CD14-positive monocyte (primary cell): Measurements from ENCODE around the gene FGGY. TPM values are rescaled to one million over a fixed set of nuclear protein-coding genes. Genes with fewer than 3 reads are reported as not detected.

Experiments used
- DNase-seq, 3 donors: peaks; one replicate each; pipeline ENCODE4 v3.0.0-alpha.2; 2011 to 2022
- H2AFZ ChIP-seq: 2 replicates; pipeline ENCODE4 v1.6.0; 2012; ENCODE audit warnings: mild to moderate bottlenecking, low read depth, low read length, inconsistent platforms; ENCODE audit not compliant: insufficient read depth, poor library complexity, severe bottlenecking
- H3K27ac ChIP-seq, 2 donors: 1 replicate in 1 of 2; 2 replicates in 1 of 2; pipeline ENCODE4 v1.5.1; 2012 to 2013; ENCODE audit warnings: low read length in 2 of 2, control low read depth in 1 of 2, inconsistent platforms in 1 of 2, low read depth in 1 of 2, mild to moderate bottlenecking in 1 of 2
- H3K27me3 ChIP-seq, 2 donors: one replicate each; pipeline versions ENCODE4 v1.6.0 to v1.6.1; 2011 to 2013; ENCODE audit warnings: low read length in 2 of 2; ENCODE audit not compliant: control insufficient read depth in 2 of 2, insufficient read depth in 2 of 2
- H3K36me3 ChIP-seq, 2 donors: replicated peaks in 1 of 2; 1 replicate in 1 of 2; 2 replicates in 1 of 2; pipeline versions ENCODE4 v1.5.1 to v1.6.1; 2012 to 2013; ENCODE audit warnings: low read length in 2 of 2, control low read depth in 1 of 2, inconsistent platforms in 1 of 2, mild to moderate bottlenecking in 1 of 2; ENCODE audit not compliant: insufficient read depth in 2 of 2, control insufficient read depth in 1 of 2
- H3K4me1 ChIP-seq, 2 donors: 1 replicate in 1 of 2; 2 replicates in 1 of 2; pipeline versions ENCODE4 v1.5.1 to v1.6.1; 2012 to 2013; ENCODE audit warnings: low read length in 2 of 2, control low read depth in 1 of 2, inconsistent platforms in 1 of 2, mild to moderate bottlenecking in 1 of 2, moderate library complexity in 1 of 2; ENCODE audit not compliant: insufficient read depth in 2 of 2, control insufficient read depth in 1 of 2
- H3K4me2 ChIP-seq: replicated peaks from 2 replicates; pipeline ENCODE3; 2012; ENCODE audit warnings: low read length, moderate library complexity, mild to moderate bottlenecking; ENCODE audit not compliant: poor library complexity, severe bottlenecking; ENCODE audit errors: extremely low read depth
- H3K4me3 ChIP-seq, 3 experiments: fragments of 200-600 bp in 1 of 3; sonication (generic) in 1 of 3; replicated peaks in 1 of 3; 1 replicate in 2 of 3; 2 replicates in 1 of 3; pipeline ENCODE4 v1.5.1; 2011 to 2013; ENCODE audit warnings: low read length in 3 of 3, mild to moderate bottlenecking in 3 of 3, control low read depth in 2 of 3, low read depth in 2 of 3, inconsistent platforms in 1 of 3, moderate library complexity in 1 of 3
- H3K79me2 ChIP-seq: 2 replicates; pipeline ENCODE4 v1.6.0; 2012; ENCODE audit warnings: mild to moderate bottlenecking, control low read depth, inconsistent platforms, low read length, moderate library complexity; ENCODE audit not compliant: insufficient read depth
- H3K9ac ChIP-seq: 2 replicates; pipeline ENCODE4 v1.6.0; 2017; ENCODE audit warnings: low read length, mild to moderate bottlenecking; ENCODE audit not compliant: insufficient read depth, poor library complexity, severe bottlenecking
- H3K9me3 ChIP-seq, 2 donors: replicated peaks in 1 of 2; 1 replicate in 1 of 2; 2 replicates in 1 of 2; pipeline versions ENCODE4 v1.5.1 to v1.6.1; 2012 to 2013; ENCODE audit warnings: low read length in 2 of 2, control low read depth in 1 of 2; ENCODE audit not compliant: control insufficient read depth in 1 of 2, insufficient read depth in 1 of 2
- H4K20me1 ChIP-seq: 2 replicates; pipeline ENCODE4 v1.6.0; 2012; ENCODE audit warnings: mild to moderate bottlenecking, low read length, control low read depth, moderate library complexity; ENCODE audit not compliant: insufficient read depth
- H3K27ac Mint-ChIP-seq, 7 donors: one replicate each; pipeline ENCODE4 v1.8.0; 2020; ENCODE audit warnings: mild to moderate bottlenecking in 7 of 7, mixed read lengths in 7 of 7, moderate library complexity in 6 of 7, inconsistent platforms in 2 of 7
- H3K27me3 Mint-ChIP-seq, 3 donors: one replicate each; pipeline ENCODE4 v1.8.0; 2021 to 2022; ENCODE audit warnings: low read depth in 3 of 3, mild to moderate bottlenecking in 3 of 3, mixed read lengths in 3 of 3, moderate library complexity in 3 of 3, inconsistent platforms in 1 of 3
- H3K36me3 Mint-ChIP-seq, 2 donors: one replicate each; pipeline ENCODE4 v1.8.0; 2020; ENCODE audit warnings: mixed read lengths in 2 of 2, inconsistent platforms in 1 of 2, mild to moderate bottlenecking in 1 of 2
- H3K4me1 Mint-ChIP-seq: one replicate; pipeline ENCODE4 v1.8.0; 2020; ENCODE audit warnings: mild to moderate bottlenecking, mixed read lengths
- H3K4me3 Mint-ChIP-seq, 2 donors: one replicate each; pipeline ENCODE4 v1.8.0; 2020; ENCODE audit warnings: mild to moderate bottlenecking in 2 of 2, mixed read lengths in 2 of 2, moderate library complexity in 1 of 2
- H3K9me3 Mint-ChIP-seq, 7 donors: one replicate each; pipeline ENCODE4 v1.8.0; 2020 to 2022; ENCODE audit warnings: mixed read lengths in 7 of 7, mild to moderate bottlenecking in 6 of 7, moderate library complexity in 6 of 7, inconsistent platforms in 2 of 7
- CTCF ChIP-seq: fragments of 200-600 bp; IDR thresholded peaks from one replicate; pipeline ENCODE4 v1.8.0; 2022; ENCODE audit warnings: antibody characterized with exemption, mild to moderate bottlenecking
- WGBS: methylation state at CpG from one replicate; pipeline ENCODE4 v1.1.5; 2013; ENCODE audit warnings: missing lambda C conversion rate; ENCODE audit not compliant: insufficient coverage; 5-methylcytosine and 5-hydroxymethylcytosine counted together
- intact Hi-C, 2 donors: fragments of 100-400 bp; cut with micrococcal nuclease; formaldehyde crosslinking; loops; one replicate each; pipeline versions ENCODE4 v1.15.0 to v1.15.1; 2023
- polyA plus RNA-seq, 3 donors: library from polyadenylated mRNA; depleted of rRNA in 1 of 3; unstranded in 2 of 3; stranded (reverse) in 1 of 3; fragments of 300-500 nt in 2 of 3; fragments of >200 nt in 1 of 3; fragmentation: Illumina TruSeq in 2 of 3; gene quantifications; 1 replicate in 2 of 3; 2 replicates in 1 of 3; pipeline ENCODE4 v1.2.3, GENCODE V29; 2012 to 2021

FGGY gene
- polyA plus RNA-seq, 3 donors: 2.3 to 4.3 (median 2.9) TPM

- no peak for TF ChIP-seq CTCF
- no peak for DNase-seq
- Histone ChIP-seq H3K4me1 (peaks cover 7 to 9% of the 10 kb centered on the region in 2 donors), H3K27me3 (no peaks in the 10 kb centered on the region), H4K20me1 (no peaks in the 10 kb centered on the region), H3K79me2 (no peaks in the 10 kb centered on the region), H3K9me3 (peaks cover 13 to 17% of the 10 kb centered on the region in 2 donors), H2AFZ (no peak overlapping the region), H3K27ac (no peak overlapping the region), H3K4me3 (no peak overlapping the region), H3K9ac (no peak overlapping the region), H3K36me3 (no peaks in the 10 kb centered on the region), H3K4me2 (no peak overlapping the region)
- intact Hi-C loops: no loop called here
- WGBS: 90% methylated on average over 2 of the region's 3 CpGs
- Mint-ChIP-seq H3K4me3 (no peak overlapping the region), H3K9me3 (peaks cover 7 to 21% (median 15%) of the 10 kb centered on the region in 7 donors), H3K27me3 (peaks cover 0 to 3% (median 0%) of the 10 kb centered on the region in 3 donors), H3K36me3 (peaks cover 9 to 15% of the 10 kb centered on the region in 2 donors), H3K4me1 (peaks cover 11% of the 10 kb centered on the region), H3K27ac (no peak overlapping the region)
Measured at GRCh38 chr1:59738152-59738551, 441.3 kb downstream of the FGGY start.

GRCh38 chr1:59738591-59739015 lies 441.7 kb downstream of the FGGY start:
- peaks cover 0 to 3% (median 0%) of the 10 kb centered on the region in 3 donors for H3K27me3 Mint-ChIP-seq
- no peak for TF ChIP-seq CTCF
- H3K9ac ChIP-seq: no peak overlapping the region
- no peak overlapping the region for H3K4me3 ChIP-seq
- H3K4me2 ChIP-seq: no peak overlapping the region
- peaks cover 9 to 15% of the 10 kb centered on the region in 2 donors for H3K36me3 Mint-ChIP-seq
- no peak overlapping the region for H3K4me3 Mint-ChIP-seq
- DNase-seq: no peak
- no peaks in the 10 kb centered on the region for H3K36me3 ChIP-seq
- no peaks in the 10 kb centered on the region for H4K20me1 ChIP-seq
- peaks cover 16% of the 10 kb centered on the region for H3K4me1 Mint-ChIP-seq
- no peaks in the 10 kb centered on the region for H3K79me2 ChIP-seq
- peaks cover 11 to 14% of the 10 kb centered on the region in 2 donors for H3K4me1 ChIP-seq
- no peaks in the 10 kb centered on the region for H3K27me3 ChIP-seq
- 100% methylated on average over 1 of the region's 2 CpGs for WGBS
- no peak overlapping the region for H2AFZ ChIP-seq
- peaks cover 7 to 21% (median 15%) of the 10 kb centered on the region in 7 donors for H3K9me3 Mint-ChIP-seq
- no peak overlapping the region for H3K27ac ChIP-seq
- no peak overlapping the region for H3K27ac Mint-ChIP-seq
- intact Hi-C loops: no loop called here
- H3K9me3 ChIP-seq: peaks cover 13 to 17% of the 10 kb centered on the region in 2 donors
